Muscle of leg (tissue), 11 donors: ENCODE results near the gene MEIS2. TPM values are rescaled to one million over a fixed set of nuclear protein-coding genes. Genes with fewer than 3 reads are reported as not detected.

ENCODE experiments used
- DNase-seq: peaks from one replicate; pipeline ENCODE4 v3.0.0; 2013
- H3K27ac ChIP-seq: one replicate; pipeline ENCODE4 v1.5.1; 2013; ENCODE audit warnings: mild to moderate bottlenecking, low read length, control low read depth
- H3K27me3 ChIP-seq: one replicate; pipeline ENCODE4 v1.6.1; 2013; ENCODE audit warnings: low read length; ENCODE audit not compliant: control insufficient read depth, insufficient read depth
- H3K36me3 ChIP-seq: one replicate; pipeline ENCODE4 v1.6.1; 2013; ENCODE audit warnings: low read length; ENCODE audit not compliant: control insufficient read depth, insufficient read depth
- H3K4me1 ChIP-seq: one replicate; pipeline ENCODE4 v1.6.1; 2013; ENCODE audit warnings: low read length; ENCODE audit not compliant: control insufficient read depth, insufficient read depth
- H3K4me3 ChIP-seq: one replicate; pipeline ENCODE4 v1.5.1; 2013; ENCODE audit warnings: low read length, control low read depth
- H3K9me3 ChIP-seq: replicated peaks from 2 replicates; pipeline ENCODE4 v1.6.1; 2013; ENCODE audit warnings: low read depth, low read length; ENCODE audit not compliant: control insufficient read depth
- WGBS: methylation state at CpG from one replicate; pipeline ENCODE4 v1.1.5; 2013; ENCODE audit warnings: missing lambda C conversion rate; ENCODE audit not compliant: insufficient coverage; 5-methylcytosine and 5-hydroxymethylcytosine counted together
- polyA plus RNA-seq, 8 donors: library from polyadenylated mRNA; unstranded; fragments of 120-200 nt; gene quantifications; one replicate each; pipeline versions ENCODE4 v1.2.1 to v1.2.3, GENCODE V29; 2013; ENCODE audit warnings: inconsistent platforms in 1 of 8, low replicate concordance in 1 of 8; ENCODE audit not compliant: insufficient read length in 8 of 8, insufficient read depth in 1 of 8
- total RNA-seq: library from RNA; stranded (reverse); fragments of 120-200 nt; gene quantifications from one replicate; pipeline ENCODE4 v1.2.4, GENCODE V29; 2013

MEIS2 gene
- total and polyA plus RNA-seq, 9 donors: 3.8 to 13.9 (median 7.0) TPM

DNA sequence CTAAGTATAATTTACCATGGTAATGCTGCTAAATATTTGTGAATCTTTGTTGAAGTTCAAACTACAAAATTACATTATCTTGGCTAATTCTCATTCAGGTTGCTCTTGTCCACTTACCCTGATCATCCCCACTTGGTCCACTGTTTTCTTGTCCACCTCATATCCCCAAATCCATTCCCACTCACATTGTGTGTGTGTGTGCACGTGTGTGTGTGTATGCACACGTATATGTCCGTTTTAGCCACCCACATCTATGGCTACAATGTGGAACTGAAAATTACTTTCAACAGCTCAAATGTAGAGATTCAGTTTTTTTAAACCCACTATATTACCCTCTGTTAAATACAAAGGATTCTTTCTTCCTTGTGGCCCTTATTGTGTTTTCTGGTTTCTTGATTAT lies 15.2 kb upstream of the MEIS2 start:
- WGBS: no CpG with 5 or more reads among the region's 3 CpGs
- DNase-seq: no peak
- H3K4me3 ChIP-seq: no peak overlapping the region
- H3K9me3 ChIP-seq: no peaks in the 10 kb centered on the region
- H3K27ac ChIP-seq: no peak overlapping the region
- peaks cover 25% of the 10 kb centered on the region for H3K27me3 ChIP-seq
- H3K36me3 ChIP-seq: no peaks in the 10 kb centered on the region
- H3K4me1 ChIP-seq: peaks cover 4% of the 10 kb centered on the region

DNA sequence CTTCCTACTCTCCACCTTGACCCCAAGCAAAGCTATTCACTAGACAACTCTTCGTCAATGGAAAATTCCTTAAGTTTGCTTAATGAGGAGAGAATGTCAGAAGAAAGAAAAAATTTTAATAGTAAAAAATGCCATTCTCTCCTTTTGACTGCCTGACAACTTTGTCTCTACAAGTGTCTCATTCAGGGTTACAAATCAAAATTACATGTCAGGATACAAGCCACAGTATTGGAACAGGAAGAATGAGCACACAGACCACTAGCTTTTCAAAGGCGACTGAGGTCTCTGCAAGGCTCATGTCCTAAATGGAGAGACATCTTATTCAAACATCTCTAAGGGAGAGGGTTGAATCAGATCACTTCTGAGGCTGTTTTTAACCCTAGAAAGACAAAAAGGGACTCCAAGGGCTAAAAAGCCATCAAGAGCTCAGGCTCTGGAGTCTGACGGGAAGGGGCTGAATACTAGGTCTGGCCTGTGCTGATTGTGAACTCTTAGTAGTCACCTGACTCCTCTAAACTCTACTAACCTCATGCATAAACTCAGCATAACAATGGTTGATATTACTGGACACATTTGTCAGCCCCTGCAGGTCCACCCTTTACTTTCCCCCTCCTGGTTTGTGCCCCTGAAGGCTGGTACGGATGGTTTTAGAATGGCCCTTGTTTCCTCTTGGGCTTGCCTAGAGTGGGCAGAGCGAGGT lies 12.8 kb upstream of the MEIS2 start:
- Histone ChIP-seq H3K27me3 (peaks cover 45% of the 10 kb centered on the region), H3K36me3 (no peaks in the 10 kb centered on the region), H3K27ac (no peak overlapping the region), H3K9me3 (no peaks in the 10 kb centered on the region), H3K4me1 (peaks cover 9% of the 10 kb centered on the region), H3K4me3 (no peak overlapping the region)
- 92% methylated on average over 2 of the region's 5 CpGs for WGBS
- no peak for DNase-seq

DNA sequence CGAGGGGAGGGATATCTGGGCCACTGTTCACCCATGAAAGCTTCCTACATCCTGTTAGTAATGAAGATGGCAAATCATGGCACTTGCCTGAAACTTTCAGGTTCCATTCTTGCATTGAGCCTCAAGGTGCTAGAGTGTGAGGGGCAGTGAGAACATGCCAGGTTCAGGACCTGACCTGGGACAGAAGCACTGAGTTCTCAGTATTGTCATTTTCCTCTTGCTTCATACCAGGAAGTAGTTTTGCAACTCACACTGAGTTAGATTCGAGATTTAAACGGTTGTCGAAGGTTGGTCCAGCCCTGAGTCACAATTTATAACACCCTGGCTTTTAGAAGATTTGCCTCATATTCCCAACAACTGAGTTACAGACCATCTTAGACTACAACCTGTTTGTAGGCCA lies 11.8 kb upstream of the MEIS2 start:
- Histone ChIP-seq H3K9me3 (no peaks in the 10 kb centered on the region), H3K4me3 (no peak overlapping the region), H3K27me3 (peaks cover 53% of the 10 kb centered on the region), H3K36me3 (no peaks in the 10 kb centered on the region), H3K4me1 (peaks cover 9% of the 10 kb centered on the region), H3K27ac (no peak overlapping the region)
- WGBS: 36% methylated on average over 3 of the region's 4 CpGs
- no peak for DNase-seq

DNA sequence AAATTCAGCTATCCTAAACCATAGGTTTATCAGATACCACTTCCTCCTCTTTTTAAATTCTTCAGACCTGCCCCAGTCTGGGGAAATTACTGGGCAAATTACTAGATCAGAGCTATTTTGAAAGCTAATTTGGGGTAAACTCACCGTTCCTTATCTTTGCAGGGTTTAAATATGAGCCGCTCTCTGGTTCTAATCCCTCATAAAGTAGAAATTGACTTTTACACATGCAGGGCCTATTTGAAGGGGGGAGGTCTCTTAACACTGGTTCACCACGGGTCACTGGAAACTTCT lies 11.0 kb upstream of the MEIS2 start:
- peaks cover 12% of the 10 kb centered on the region for H3K4me1 ChIP-seq
- no peak overlapping the region for H3K4me3 ChIP-seq
- H3K9me3 ChIP-seq: no peaks in the 10 kb centered on the region
- no peak for DNase-seq
- peaks cover 61% of the 10 kb centered on the region for H3K27me3 ChIP-seq
- no peak overlapping the region for H3K27ac ChIP-seq
- no peaks in the 10 kb centered on the region for H3K36me3 ChIP-seq
- WGBS: no CpG with 5 or more reads among the region's 3 CpGs

DNA sequence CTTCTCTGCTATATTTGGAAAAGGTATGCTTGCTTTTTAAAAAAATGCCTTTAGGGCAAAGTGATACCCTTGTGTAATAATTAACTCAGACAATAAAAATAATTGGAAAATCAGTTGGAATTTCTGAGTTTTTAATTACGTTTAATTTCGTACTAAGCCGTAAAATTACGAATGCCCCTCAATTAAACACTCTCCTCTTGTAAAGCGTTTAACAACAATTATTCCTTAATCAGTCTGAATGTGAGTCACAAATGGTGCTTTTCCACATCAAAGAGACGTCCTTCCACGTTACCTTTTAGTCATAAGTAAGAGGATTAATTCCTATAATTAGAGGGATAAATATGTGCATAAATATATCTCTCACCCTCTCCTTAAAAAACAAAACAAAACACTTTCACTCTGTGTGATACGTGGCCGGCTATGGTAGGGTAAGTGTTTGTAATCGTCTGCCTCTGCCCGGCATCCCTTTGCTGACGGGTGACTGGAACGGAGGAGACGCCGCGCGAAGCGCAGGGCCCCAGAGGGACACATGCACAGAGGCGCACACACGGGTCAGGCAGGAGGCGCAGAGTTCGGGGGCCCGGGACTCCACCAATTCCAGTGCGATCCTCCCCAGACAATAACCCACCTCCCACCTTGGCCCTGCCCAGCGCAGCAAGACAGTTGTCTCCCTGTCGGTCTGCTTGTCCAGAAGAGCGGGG lies 9.7 kb upstream of the MEIS2 start:
- Histone ChIP-seq H3K27ac (no peak overlapping the region), H3K9me3 (no peaks in the 10 kb centered on the region), H3K27me3 (peaks cover 67% of the 10 kb centered on the region), H3K4me1 (peaks cover 12% of the 10 kb centered on the region), H3K36me3 (no peaks in the 10 kb centered on the region), H3K4me3 (no peak overlapping the region)
- 6% methylated on average over 9 of the region's 27 CpGs for WGBS
- no peak for DNase-seq

DNA sequence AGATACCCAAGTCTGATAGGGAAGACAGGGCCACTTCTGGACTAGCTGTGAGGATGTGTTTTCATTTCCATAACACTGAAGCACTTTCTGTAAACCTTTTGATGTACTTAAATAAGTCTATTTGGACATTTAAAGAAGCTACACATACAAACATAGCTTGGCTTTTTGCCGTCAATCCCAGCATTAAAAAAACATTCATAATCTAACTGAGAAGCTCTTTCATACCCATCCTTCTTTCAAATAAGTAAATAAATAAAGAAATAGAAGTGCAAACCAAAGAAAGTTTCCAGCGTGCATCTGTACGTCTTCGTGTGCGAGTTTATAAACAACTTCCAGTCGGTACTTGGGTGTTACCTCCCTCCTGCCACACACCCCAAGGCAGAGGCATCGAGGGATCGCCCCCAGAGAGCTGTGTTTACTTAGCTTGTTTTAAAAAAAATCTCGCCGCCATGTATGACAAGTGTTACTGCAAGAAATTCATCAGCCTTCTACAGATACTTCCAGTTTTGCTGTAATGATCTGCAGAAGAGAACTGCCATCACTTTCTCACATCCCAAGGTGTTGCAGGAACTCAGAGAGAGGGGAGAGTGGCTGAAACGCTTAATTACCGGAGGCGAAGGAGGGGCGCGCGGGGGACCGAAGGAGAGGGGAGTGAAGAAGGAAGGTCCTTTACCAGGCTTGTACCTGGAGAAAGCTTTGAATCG lies 9.0 kb upstream of the MEIS2 start:
- H3K4me3 ChIP-seq: no peak overlapping the region
- peaks cover 12% of the 10 kb centered on the region for H3K4me1 ChIP-seq
- H3K36me3 ChIP-seq: no peaks in the 10 kb centered on the region
- H3K27me3 ChIP-seq: peaks cover 73% of the 10 kb centered on the region
- no peaks in the 10 kb centered on the region for H3K9me3 ChIP-seq
- DNase-seq: no peak
- 19% methylated on average over 5 of the region's 18 CpGs for WGBS
- no peak overlapping the region for H3K27ac ChIP-seq

DNA sequence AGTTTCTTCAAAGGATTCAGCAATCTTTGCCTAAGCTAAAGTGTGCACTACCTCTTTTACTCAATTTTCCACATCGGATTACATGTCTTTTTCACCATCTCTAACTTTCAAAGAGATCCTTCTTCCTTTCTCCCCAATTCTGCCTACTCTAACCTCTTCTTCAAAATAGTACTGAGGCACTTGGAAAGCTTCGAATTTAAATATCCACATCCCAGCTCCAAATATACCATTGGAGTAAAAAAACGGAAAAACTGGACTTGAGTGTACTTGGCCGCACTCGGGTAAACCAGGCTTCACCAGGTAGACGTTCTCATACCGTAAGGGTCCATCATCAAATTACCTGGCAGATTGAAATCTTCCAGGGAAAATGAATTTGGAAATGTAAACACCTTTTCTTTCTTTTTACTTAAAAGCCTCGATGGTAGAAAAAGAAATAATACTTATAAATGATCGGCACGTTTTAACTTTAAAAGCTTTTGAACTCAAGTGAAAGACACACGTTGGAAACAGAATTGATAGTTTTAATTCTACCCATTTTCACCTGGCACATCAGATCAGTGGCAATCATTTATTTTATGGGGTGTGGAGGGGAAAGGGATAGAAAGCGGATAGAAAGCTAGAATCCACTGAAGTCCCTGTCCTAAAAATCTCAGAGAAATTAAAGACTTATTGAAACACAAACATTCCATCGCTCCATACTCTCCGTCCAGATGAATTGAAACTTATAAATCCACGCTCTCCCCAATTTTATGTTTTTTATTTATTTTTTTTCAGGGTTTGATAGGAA lies 8.2 kb upstream of the MEIS2 start:
- H3K4me1 ChIP-seq: peaks cover 12% of the 10 kb centered on the region
- H3K36me3 ChIP-seq: no peaks in the 10 kb centered on the region
- no peak for DNase-seq
- no peaks in the 10 kb centered on the region for H3K9me3 ChIP-seq
- no peak overlapping the region for H3K27ac ChIP-seq
- H3K27me3 ChIP-seq: peaks cover 76% of the 10 kb centered on the region
- H3K4me3 ChIP-seq: no peak overlapping the region
- 43% methylated on average over 1 of the region's 15 CpGs for WGBS

DNA sequence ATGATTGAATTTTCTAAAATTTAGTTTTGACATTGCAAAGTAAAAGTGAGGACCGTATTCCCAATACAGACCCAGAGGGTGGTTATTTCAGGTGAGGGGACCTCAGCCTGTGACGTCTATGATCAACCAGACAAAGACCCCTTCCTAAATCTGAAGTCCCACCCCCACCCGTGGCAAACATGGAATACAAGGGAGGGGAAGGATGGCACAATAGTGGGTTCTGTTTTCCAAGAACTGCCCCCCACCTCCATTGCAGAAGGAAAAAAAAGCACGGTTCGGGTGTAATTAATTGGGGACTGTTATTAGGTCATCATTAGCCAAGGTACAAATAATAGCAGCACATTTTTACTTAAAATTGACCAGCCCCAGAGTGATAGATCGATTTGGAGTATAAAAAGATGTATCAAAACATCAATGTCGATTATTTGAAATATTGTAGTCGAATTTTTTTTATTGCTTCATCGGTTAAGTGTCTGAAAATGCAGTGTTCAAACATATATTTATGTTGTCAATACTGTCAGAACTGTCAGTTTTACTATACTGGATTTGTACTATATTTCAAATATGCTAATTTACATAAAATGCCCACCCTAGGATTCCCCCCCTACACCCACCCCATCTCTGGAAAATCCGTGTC lies 7.5 kb upstream of the MEIS2 start:
- Histone ChIP-seq H3K36me3 (no peaks in the 10 kb centered on the region), H3K4me3 (no peak overlapping the region), H3K27ac (no peak overlapping the region), H3K4me1 (peaks cover 12% of the 10 kb centered on the region), H3K9me3 (no peaks in the 10 kb centered on the region), H3K27me3 (peaks cover 75% of the 10 kb centered on the region)
- WGBS: 67% methylated on average over 1 of the region's 10 CpGs
- DNase-seq: no peak

DNA sequence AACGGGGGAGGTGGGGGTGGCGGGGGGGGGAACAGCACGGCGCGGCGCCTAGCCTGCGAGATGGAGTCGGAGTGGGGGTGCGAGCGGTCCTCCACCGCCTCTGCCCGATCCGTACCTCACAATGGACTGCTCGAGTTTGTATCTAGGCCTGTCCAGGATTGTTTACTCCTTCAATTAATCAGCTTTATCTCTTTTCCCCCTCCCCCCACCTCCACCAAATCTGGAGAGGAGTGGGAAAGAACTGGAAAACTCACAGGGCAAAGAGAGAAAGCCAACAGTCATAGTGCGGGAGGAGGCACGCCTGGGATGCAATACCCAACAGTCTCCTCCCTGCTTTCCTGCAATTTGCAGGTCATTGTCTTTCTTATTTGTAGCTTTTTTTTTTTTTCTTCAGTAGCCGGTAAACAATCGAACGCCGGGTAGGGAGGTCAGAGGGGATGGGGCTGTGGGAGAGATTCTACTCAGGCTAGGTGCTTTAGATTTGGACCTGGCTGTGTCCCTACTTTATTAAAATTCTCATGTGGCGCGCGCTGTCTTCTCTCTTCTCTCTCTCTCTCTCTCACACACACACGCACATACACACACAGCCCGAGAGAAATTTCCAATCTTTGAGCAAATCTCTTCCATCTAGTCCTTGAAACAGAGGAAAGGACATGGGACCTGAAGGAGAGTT lies 6.9 kb upstream of the MEIS2 start:
- Histone ChIP-seq H3K36me3 (no peaks in the 10 kb centered on the region), H3K4me3 (no peak overlapping the region), H3K27ac (no peak overlapping the region), H3K9me3 (no peaks in the 10 kb centered on the region), H3K4me1 (peaks cover 17% of the 10 kb centered on the region), H3K27me3 (peaks cover 80% of the 10 kb centered on the region)
- no peak for DNase-seq
- no CpG with 5 or more reads among the region's 25 CpGs for WGBS
